Bronchial smooth muscle cell (primary cell): Measurements from ENCODE around the gene LRRC8B. TPM values are rescaled to one million over a fixed set of nuclear protein-coding genes. Genes with fewer than 3 reads are reported as not detected.

Experiments used
- total RNA-seq: library from RNA; depleted of rRNA; stranded (reverse); fragments of >200 nt; gene quantifications from 2 replicates; pipeline ENCODE4 v1.2.1, GENCODE V29; 2014

Gene LRRC8B
- 0.16 and 0.17 TPM in 2 replicates for total RNA-seq

DNA sequence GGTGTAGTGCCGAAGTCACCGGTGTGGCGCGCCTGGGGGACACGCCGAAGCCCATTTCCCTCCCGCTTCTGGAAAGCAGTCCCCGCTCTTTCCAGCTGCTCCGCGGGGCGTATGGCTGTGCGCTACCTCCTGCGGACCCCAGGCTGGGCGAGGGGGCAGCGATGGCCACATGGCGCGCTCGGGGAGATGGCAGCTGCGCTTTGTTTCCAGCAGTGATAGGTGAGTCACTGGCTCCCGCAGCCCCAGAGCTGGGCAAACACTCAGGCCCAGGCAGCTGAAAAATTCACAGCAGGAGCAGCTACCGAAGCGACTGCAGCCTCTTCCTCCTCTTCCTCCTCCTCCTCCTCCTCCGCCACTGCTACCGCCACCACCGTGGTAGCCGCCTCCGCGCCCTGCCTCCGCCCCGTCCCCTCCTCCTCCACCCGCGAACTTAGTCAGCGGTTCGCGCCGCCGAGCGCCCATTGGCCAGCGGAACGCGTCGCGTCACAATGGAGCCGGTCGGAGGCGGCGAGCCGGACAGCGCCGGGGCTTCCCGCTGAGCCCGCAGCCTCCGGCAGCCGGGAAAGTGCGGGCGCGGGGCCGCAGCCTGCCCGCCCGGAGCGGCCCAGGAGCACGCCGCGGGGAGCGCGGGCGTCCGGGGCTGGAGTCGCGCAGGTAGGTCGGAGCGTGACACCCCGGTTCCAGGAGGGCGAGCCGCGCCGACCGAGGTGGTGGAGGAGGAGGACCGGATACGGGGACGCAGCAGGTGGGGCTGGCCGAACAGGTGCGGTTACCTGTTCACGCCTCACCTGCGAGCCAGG is at the start of gene LRRC8B:
Gene LRRC8B, plus strand, starts transcription at position 461 of the 800 bp plus-strand sequence. CDS start 57,822 bp downstream, outside the sequence.

DNA sequence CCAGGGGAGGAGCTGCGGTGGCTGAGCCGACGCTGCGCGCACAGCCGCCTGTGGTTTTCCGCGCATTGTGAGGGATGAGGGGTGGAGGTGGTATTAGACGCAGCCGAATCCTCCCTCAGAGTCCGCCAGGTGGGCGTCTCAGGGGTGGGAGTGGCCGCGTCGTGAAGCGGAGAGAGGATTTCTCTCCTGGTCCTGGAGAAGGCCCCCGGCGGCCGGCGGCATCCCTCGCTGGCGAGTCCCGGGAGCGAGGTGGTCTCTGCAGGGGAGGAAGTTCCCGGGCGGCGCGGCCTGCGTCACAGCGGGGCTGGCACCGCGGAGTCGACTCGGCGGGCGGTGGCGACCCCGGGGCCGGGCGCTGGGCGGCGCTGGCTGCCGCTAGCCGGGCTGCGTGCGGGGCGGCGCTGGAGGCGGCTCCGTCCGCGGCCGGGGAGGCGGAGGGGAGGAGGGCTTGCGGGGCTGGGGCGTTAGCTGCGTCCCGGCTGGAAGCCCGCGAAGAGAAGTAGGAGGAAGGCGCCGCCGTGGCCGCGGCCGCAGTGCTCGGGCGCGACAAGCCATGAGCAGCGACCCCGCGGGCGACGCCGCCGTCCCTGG is 108.1 kb downstream of the LRRC8B start, which contains the start of gene LRRC8C:
Gene LRRC8C, plus strand, starts transcription at position 464 of the 591 bp plus-strand sequence. CDS start 53,354 bp downstream, outside the sequence.

Other genes with a start within 250 kb of the LRRC8B start
- gene GBP6, start 160.8 kb upstream of the LRRC8B start, total RNA-seq, result 0.17 TPM in 1 of 2 replicates, not detected in the other
- 2.2 and 4.1 TPM in 2 replicates for gene LRRC8C, start 108.3 kb downstream of the LRRC8B start, total RNA-seq